OCI-LY1 (cell line): Measurements from ENCODE around the gene NR2C1.

Source experiments
- H2AFZ ChIP-seq: fragments of 200-600 bp; sonication (generic), shearing (Covaris generic); 2 replicates; pipeline ENCODE4 v1.6.0; 2014; ENCODE audit warnings: antibody characterized with exemption, mild to moderate bottlenecking, low read length
- H3F3A ChIP-seq: fragments of 200-600 bp; sonication (generic), shearing (Covaris generic); 2 replicates; pipeline ENCODE4 v1.6.0; 2014; ENCODE audit warnings: mild to moderate bottlenecking, antibody characterized with exemption, low read length, moderate library complexity; ENCODE audit not compliant: insufficient read depth
- H3K27ac ChIP-seq: fragments of 200-600 bp; sonication (generic); 2 replicates; pipeline ENCODE4 v1.5.1; 2014; ENCODE audit warnings: low read length, mixed run types, mild to moderate bottlenecking, low read depth; ENCODE audit not compliant: poor library complexity, severe bottlenecking
- H3K27me3 ChIP-seq: fragments of 200-600 bp; sonication (generic); 2 replicates; pipeline ENCODE4 v1.6.0; 2014; ENCODE audit warnings: antibody characterized with exemption, mild to moderate bottlenecking, low read length, moderate library complexity; ENCODE audit not compliant: insufficient read depth
- H3K36me3 ChIP-seq: fragments of 200-600 bp; sonication (generic); 2 replicates; pipeline ENCODE4 v1.6.1; 2014; ENCODE audit warnings: mild to moderate bottlenecking, antibody characterized with exemption, low read length, moderate library complexity, mixed read lengths; ENCODE audit not compliant: insufficient read depth
- H3K4me1 ChIP-seq: fragments of 200-600 bp; sonication (generic); 2 replicates; pipeline ENCODE4 v1.5.1; 2014; ENCODE audit warnings: mild to moderate bottlenecking, low read length, moderate library complexity; ENCODE audit not compliant: insufficient read depth, severe bottlenecking
- H3K4me2 ChIP-seq: fragments of 200-600 bp; sonication (generic), shearing (Covaris generic); 2 replicates; pipeline ENCODE4 v1.6.1; 2014; ENCODE audit warnings: low read length
- H3K4me3 ChIP-seq: fragments of 200-600 bp; sonication (generic); 2 replicates; pipeline ENCODE4 v1.5.1; 2014; ENCODE audit warnings: low read length, low read depth, mild to moderate bottlenecking, mixed read lengths; ENCODE audit not compliant: poor library complexity, severe bottlenecking
- H3K79me2 ChIP-seq: fragments of 200-600 bp; shearing (Covaris generic); 2 replicates; pipeline ENCODE4 v1.6.1; 2016; ENCODE audit warnings: mixed run types, low read length, mixed read lengths; ENCODE audit not compliant: insufficient read depth
- H3K9ac ChIP-seq: fragments of 200-600 bp; sonication (generic), shearing (Covaris generic); 2 replicates; pipeline ENCODE4 v1.6.1; 2014; ENCODE audit warnings: mild to moderate bottlenecking, low read length, mixed read lengths
- H3K9me2 ChIP-seq: fragments of 200-600 bp; sonication (generic), shearing (Covaris generic); 2 replicates; pipeline ENCODE4 v1.6.1; 2014; ENCODE audit warnings: low read depth, mild to moderate bottlenecking, low read length, mixed read lengths
- H3K9me3 ChIP-seq: fragments of 200-600 bp; shearing (Covaris generic); 2 replicates; pipeline ENCODE4 v1.6.1; 2014; ENCODE audit warnings: low read length, mixed read lengths
- H4K20me1 ChIP-seq: fragments of 200-600 bp; sonication (generic), shearing (Covaris generic); 2 replicates; pipeline ENCODE4 v1.6.0; 2016; ENCODE audit warnings: mild to moderate bottlenecking, low read length; ENCODE audit not compliant: insufficient read depth
- EZH2 ChIP-seq: fragments of 200-600 bp; sonication (generic), shearing (Covaris generic); IDR thresholded peaks from 2 replicates; pipeline ENCODE4 v1.8.0; 2017; ENCODE audit warnings: borderline replicate concordance, mixed run types, mild to moderate bottlenecking, antibody characterized with exemption, low read length, moderate library complexity, mixed read lengths
- TF ChIP-seq, protein P1 (sequence below): fragments of 200-600 bp; sonication (generic), shearing (Covaris generic); IDR thresholded peaks from 2 replicates; pipeline ENCODE4 v1.5.1; 2017; ENCODE audit warnings: mild to moderate bottlenecking, antibody characterized with exemption, low read length, moderate library complexity, mixed read lengths

The NR2C1 gene

GRCh38 chr12:94979941-94980340 lies 93.5 kb downstream of the NR2C1 start:
- no peaks in the 10 kb centered on the region for H3K9me2 ChIP-seq
- no peaks in the 10 kb centered on the region for H3K4me1 ChIP-seq
- H3K4me2 ChIP-seq, result no peak overlapping the region
- H3K9ac ChIP-seq, result no peak overlapping the region
- no peaks in the 10 kb centered on the region for H3F3A ChIP-seq
- peaks cover 24% of the 10 kb centered on the region; the same call in 1 of the 2 replicates for H3K36me3 ChIP-seq
- no peaks in the 10 kb centered on the region for H3K27me3 ChIP-seq
- H3K4me3 ChIP-seq, result no peak overlapping the region
- H3K79me2 ChIP-seq, result no peaks in the 10 kb centered on the region
- H3K27ac ChIP-seq, result no peak overlapping the region
- TF ChIP-seq, protein P1, sequence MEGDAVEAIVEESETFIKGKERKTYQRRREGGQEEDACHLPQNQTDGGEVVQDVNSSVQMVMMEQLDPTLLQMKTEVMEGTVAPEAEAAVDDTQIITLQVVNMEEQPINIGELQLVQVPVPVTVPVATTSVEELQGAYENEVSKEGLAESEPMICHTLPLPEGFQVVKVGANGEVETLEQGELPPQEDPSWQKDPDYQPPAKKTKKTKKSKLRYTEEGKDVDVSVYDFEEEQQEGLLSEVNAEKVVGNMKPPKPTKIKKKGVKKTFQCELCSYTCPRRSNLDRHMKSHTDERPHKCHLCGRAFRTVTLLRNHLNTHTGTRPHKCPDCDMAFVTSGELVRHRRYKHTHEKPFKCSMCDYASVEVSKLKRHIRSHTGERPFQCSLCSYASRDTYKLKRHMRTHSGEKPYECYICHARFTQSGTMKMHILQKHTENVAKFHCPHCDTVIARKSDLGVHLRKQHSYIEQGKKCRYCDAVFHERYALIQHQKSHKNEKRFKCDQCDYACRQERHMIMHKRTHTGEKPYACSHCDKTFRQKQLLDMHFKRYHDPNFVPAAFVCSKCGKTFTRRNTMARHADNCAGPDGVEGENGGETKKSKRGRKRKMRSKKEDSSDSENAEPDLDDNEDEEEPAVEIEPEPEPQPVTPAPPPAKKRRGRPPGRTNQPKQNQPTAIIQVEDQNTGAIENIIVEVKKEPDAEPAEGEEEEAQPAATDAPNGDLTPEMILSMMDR, result no peak
- no peak for TF ChIP-seq EZH2
- H2AFZ ChIP-seq, result no peak overlapping the region
- H4K20me1 ChIP-seq, result no peaks in the 10 kb centered on the region
- no peaks in the 10 kb centered on the region for H3K9me3 ChIP-seq

DNA sequence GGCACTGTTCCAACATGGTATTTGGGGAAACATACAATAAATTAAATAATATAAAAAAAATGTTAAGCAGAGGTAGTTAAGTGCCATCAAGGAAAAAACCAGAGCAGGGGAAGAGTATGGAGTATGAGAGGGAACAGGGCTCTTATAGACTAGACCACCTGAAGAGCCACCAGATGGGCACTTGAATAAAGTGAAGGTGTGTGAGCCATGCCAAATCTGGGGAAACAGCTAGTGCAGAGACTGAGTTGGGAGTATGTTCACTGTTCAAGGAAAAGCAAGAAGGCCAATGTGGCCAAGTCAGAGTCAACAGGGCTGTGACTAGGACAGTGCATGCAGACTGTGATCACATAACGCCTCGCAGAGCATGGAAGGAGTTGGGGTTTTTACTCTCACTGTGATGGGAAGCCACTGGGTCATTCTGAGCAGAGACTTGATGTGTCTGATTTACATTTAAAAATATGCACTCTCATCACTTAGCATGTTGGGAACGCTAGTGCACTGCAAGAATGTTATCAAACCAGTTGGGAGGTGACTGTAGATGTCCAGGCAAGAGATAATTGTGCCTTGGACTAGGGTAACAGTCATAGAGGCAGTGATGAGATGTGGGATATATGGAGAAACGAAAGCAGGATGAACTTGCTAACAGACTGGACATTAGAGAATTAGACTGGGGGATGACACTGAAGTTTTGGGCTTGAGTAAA lies 95.5 kb downstream of the NR2C1 start:
- Histone ChIP-seq H3K9ac (no peak overlapping the region), H4K20me1 (no peaks in the 10 kb centered on the region), H3K4me3 (no peak overlapping the region), H3K9me2 (no peaks in the 10 kb centered on the region), H3K27ac (no peak overlapping the region), H3F3A (no peaks in the 10 kb centered on the region), H3K4me1 (peaks cover 6% of the 10 kb centered on the region), H3K4me2 (no peak overlapping the region), H2AFZ (no peak overlapping the region), H3K9me3 (no peaks in the 10 kb centered on the region), H3K36me3 (peaks cover 11% of the 10 kb centered on the region; the same call in 1 of the 2 replicates), H3K79me2 (no peaks in the 10 kb centered on the region), H3K27me3 (no peaks in the 10 kb centered on the region)
- TF ChIP-seq, protein P1, result no peak
- no peak for TF ChIP-seq EZH2

GRCh38 chr12:94973221-94973620 lies 100.2 kb downstream of the NR2C1 start:
- Histone ChIP-seq H3F3A (no peaks in the 10 kb centered on the region), H3K9me2 (no peaks in the 10 kb centered on the region), H3K4me1 (peaks cover 19% of the 10 kb centered on the region), H3K4me3 (no peak overlapping the region), H3K27ac (no peak overlapping the region), H3K9ac (no peak overlapping the region), H3K36me3 (peaks cover 27% of the 10 kb centered on the region), H4K20me1 (no peaks in the 10 kb centered on the region), H2AFZ (no peak overlapping the region), H3K79me2 (no peaks in the 10 kb centered on the region), H3K4me2 (no peak overlapping the region), H3K27me3 (no peaks in the 10 kb centered on the region), H3K9me3 (no peaks in the 10 kb centered on the region)
- no peak for TF ChIP-seq EZH2
- TF ChIP-seq, protein P1, result no peak
